ENCODE measurements around the gene ABHD16A.

Gene ABHD16A

DNA sequence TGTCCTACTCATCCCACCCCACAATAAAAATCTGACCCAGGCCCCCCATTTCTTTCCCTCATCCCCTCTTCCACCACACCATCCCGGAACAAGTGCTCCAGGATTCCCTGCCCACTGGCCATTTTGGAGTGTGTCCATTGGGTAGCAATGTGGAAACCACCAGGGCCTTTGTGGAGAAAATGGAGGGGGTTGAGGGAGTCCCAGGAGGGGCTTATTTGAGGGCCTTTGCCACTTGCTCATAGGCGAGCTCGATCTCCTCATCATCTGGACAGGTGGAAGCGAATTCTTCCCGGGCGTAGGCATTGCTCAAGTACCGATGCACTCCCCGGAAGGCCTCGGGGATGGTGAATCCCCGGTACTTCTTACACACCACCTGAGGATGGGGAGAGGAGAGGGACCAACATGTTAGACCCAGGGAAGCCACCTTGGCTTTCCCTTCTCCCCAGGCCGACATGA, 27.5 kb upstream of the ABHD16A start:
- no peak for DNase-seq (ENCODE audit: low spot score)

DNA sequence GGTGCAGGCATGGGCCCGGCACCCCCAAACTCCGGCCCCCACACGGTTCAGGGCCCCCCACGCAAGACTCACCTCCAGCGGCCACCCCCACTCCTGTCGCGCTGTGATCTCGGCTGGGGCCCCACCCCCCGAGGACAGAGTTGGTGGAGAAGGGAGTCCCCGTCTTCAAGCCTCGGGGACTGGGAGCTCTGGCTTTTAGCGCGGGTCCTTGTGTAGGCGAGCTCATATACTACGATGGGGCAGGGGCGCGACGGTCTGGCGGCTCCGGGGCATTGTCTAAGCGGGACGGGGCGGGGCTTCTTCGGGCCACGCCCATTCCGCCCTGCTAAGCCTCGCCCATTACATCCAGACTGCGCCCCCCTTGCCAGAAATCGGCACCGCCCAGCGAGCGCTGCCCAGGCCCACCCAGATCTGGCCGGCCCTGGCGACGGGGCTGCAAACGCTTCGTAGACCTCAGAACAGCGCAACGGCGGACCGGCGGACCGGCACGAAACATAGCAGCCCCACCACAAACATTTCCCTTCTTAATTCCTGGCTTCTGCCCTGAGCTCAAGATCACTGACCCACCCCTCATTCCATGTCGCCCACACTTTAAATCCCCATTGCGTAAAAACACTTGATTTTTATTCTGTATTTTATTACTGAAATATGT, 27.0 kb upstream of the ABHD16A start:
- DNase-seq (ENCODE audit: low spot score): no peak

DNA sequence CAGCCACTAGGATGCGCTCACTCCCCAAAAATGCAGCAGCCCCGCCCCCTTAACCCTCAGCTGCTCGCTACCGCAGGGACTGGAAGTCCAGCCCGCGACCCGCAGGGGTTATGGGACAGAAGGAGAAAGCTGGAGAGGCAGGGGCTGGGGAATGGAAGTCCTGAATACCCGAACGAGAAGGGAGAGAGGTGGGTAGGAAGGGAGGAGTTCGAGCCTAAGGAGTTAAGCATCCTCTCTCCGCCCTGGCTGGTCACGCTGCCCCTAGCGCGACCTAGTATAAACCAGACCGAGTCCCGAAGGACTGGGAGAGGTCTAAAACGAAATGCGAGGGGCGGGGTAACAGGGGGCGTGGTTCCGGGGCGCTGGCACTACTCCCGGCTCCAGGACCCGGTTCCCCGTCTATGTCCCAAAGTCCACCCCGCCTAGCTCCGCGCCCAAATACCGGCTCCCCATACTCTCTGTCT, 26.4 kb upstream of the ABHD16A start:
- no peak for DNase-seq (ENCODE audit: low spot score)

DNA sequence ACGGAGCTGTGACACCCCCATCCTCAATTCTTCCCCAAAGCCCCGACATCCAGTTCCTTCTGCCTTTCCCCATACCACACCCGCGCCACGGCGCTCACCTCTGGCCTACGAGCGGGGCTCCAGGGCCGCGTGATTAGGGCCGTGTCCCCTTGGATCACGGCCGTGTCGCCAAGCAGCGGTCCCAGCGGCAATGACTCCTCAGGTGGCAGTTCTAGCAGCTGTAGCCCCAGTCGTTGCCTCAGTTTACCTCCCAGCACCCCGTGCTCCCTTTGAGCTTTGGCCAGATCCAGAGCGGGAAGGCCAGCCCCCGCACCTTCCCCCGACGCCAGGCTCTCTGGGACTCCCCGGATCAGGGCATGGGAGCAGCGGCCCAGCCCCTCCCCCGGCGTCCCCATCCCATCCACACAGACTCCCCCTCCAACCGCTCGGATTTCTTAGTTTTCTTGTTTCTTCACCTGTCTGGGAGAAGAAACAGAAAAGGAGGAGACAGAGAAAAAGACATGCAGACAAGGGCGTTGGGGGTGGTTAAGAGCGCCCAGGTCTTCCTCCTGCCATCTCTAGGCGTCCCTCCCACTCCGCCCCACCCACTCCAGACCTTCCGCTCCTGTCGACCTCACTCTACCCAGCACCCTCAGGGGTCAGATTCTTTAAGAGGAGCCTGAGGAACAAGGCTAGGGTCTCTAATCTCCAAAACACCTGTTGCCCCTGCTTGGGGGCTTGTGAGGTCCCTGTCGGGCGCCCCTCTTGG, 25.8 kb upstream of the ABHD16A start, which contains the start of gene DDAH2:
TSS of gene DDAH2 (minus strand) at position 533 of the 748 bp plus-strand sequence. CDS start at position 395, 138 bp downstream.
- DNase-seq (ENCODE audit: low spot score): no peak

DNA sequence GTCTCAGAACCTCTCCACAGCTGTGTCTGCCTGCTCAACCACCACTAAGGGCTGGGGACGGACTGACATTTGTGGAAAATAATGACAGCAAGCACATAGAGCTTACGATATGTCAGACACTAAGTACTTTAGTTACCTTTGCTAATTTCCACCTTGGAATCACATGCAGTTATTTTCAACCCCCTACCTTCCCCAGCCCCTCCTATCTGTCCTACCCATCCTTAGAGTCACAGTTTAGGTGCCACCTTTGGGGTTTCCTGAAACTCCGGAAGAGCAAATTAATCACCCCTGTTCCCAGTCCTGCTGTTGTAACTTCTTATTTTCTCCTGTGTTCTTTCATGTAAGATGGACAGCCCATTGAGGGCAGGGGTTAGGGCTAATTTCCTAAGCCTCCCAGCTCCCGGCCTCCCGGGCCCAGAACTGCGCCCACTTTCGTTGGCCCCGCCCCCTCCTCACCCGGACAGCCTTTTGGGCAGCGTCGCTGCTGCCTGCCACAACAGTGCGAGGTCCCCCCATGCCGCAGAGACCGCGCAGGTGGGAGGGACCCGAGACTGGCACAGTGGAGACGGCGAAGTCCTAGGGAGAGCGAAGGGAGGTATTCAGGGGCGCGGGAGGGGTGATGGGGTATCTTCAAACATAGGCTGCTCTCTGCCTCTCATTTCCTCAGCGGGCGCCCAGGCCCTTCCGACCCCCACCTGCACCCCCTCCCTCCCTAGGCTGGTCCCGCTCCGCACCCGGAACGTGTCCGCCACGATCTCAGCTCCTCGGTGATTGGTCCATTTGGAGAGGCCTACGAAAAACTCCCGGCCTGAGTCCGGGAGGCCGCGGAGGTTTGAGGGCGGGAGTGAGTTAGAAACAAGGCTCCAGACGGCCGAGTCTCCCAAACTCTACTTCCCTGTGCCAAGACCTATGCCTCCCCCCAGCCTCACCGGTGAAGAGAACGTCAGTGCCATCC, 24.9 kb upstream of the ABHD16A start:
- DNase-seq (ENCODE audit: low spot score): no peak

DNA sequence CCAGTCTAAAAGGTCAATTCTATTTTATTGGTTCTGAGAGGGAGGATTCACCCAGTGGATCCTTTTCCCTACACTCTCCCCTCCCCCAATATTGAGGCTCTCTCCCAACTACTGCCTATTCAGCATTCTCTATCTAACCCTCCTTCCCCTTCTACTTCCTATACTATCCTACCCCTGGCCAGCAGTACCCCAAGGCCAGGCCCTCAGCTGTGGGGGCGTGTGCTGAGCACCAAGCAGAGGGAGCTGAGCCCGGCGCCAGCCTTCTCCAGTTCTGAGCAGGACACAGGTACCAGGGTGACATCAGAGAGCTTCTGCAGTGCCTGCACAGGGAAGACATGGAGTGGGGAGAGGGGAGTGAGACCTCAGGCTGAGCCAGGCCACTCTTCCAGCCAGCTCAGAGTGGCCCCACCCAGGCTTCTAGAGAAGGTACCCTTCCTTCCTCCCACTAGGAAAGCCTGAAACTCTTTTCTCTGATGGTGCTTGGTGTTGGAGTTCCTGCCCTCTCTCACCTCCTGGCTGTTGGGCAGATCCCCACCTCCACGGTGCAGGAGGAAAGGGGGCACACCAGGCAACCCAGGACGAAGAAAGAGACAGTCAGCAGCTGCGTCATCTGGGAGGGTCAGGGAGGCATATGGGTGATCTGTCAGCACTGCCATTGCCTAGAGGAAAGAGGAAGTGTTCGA, 24.1 kb upstream of the ABHD16A start:
- DNase-seq (ENCODE audit: low spot score): no peak

DNA sequence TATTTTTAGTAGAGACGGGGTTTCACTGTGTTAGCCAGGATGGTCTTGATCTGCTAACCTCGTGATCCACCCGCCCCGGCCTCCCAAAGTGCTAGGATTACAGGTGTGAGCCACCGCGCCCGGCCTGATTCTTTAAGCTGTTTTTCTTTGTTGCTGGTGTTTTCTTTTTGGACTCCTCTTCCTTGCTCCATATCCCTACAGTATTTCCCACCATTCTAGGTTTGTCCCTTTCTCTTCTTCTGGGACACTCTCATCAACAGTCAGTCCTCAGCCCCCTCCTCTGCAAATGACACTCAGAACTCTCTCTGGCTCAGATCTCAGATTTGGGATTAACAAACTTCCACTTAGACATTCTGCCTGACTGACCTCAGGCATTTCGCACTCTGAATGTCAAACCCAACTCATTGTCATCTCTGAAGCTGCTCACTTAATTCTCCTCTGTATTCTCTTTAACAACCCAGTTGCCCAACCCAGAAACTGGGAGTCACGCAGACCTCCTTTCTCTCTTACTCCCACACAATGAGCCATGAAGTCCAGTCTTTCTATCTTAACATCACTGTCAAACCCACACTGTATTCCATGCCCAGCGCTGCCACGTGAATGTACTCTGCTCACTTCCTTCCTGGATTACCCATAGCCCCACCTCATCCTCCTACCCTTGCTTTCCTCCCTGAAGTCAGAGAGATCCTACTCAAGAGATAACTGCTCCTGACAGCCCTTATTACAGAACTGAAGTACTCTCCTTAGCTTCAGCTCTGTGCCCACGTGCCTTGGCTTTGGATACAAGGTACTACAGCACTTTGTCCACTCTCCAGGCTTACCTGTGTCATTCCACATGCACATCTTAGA, 22.6 kb upstream of the ABHD16A start:
- no peak for DNase-seq (ENCODE audit: low spot score)

DNA sequence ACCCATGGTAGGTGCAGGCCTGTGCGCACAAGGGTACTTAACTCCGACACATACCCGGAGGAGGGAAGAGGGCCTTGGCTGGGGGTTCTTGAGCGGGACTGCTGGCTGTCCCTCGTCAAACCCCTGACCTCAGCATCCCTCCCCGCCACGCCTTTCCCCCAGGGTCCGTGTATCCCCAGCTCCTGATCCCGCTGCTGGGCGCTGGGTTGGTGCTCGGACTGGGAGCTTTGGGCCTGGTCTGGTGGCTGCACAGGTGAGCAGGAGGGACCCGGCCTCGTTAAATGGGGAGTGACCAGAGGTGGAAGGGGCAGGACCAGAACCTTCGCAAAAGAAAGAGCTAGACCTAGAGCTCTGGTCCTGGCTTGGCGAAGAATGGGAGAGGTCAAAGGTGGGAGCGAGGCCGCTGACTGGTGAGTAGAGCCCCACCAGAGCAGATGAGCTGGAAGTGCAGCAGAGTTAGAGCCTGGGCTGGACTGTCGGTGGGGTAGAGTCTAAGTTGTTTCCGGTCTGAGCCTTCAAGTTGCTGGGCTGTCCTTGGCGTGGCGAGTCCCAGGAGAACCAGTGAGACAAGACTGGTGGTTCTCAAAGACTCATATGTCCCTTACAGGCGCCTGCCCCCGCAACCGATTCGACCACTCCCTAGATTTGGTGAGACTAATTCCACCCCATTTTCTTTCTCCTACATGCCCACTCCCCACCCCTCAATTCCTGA, 21.0 kb upstream of the ABHD16A start:
- DNase-seq (ENCODE audit: low spot score): no peak

DNA sequence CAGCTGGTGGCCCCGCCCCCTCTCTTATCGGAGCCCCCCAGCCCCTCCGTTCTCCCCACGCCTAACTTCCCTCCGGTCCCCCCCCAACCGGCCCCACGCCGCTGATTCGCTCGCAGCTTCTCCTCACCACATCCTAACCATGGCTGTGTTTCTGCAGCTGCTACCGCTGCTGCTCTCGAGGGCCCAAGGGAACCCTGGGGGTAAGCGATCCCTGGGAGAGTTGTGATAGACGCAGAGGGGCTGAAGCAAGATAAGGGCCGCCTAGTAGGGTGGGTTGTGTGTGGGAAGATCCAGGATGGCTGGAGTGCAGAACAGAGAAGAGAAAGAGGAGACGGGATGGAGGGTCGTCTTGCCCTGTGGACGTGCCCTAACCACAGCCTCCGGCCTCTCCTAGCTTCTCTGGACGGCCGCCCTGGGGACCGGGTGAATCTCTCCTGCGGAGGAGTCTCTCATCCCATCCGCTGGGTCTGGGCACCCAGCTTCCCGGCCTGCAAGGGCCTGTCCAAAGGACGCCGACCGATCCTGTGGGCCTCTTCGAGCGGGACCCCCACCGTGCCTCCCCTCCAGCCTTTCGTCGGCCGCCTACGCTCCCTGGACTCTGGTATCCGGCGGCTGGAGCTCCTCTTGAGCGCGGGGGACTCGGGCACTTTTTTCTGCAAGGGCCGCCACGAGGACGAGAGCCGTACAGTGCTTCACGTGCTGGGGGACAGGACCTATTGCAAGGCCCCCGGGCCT, 20.3 kb upstream of the ABHD16A start, which contains the start of gene MPIG6B:
TSS of gene MPIG6B (plus strand) at position 129 of the 735 bp plus-strand sequence. CDS start at position 140, 11 bp downstream.
- no peak for DNase-seq (ENCODE audit: low spot score)

DNA sequence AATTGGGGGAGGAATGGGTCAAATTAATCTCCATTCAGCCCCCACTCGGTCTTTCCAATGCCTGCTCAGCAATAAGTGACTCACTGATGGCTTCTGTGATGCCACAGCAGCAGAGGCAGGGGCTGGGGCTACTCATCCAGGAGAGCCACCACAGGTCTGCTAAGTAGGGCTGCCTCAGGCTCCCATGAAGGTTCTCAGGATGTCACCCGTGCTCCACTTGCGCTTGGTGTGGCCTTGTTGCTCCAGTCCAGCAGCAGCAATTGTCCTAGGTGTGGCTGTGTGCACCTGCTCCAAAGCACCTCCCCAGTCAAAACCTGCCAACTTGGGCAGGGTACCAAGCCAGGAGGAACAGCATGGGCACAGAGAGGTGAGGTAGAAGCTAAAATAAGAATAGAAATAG, 19.0 kb upstream of the ABHD16A start:
- DNase-seq (ENCODE audit: low spot score): no peak

DNA sequence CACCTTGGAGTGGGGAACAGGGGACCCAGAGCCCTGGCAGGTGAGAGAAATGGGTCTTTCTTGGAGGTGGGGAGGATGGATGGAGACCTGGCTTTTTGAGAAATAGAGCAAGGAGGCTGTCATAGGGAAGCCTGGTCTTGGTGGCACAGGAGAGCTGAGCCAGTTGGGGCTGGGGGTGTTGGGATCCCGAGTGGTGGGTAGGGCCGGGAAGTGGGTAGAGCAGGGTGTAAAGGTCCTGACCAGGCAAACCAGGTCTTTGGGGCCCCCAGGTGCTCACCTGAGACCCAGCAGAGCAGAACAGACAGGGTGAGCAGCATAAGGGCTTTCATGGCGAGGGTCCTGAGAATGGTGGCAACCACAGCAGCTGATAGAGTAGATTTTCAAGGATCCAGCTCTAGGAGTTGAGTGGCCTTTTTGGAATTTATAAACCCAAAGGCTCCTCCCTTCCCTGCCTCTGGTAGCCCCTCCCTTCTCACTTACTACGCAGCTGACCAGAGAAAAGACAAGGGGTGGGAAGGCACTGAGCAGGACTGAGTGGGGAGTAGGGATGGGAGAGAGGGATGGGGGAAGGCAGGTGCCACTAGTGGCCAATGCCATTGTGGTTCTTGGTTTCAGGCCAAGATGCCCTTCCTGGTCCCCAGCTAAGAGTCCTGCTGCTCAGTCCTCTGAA, 18.4 kb upstream of the ABHD16A start, which contains the start of gene LY6G6C:
TSS of gene LY6G6C (minus strand) at position 396 of the 670 bp plus-strand sequence. CDS start at position 329, 67 bp downstream.
- DNase-seq (ENCODE audit: low spot score): no peak

DNA sequence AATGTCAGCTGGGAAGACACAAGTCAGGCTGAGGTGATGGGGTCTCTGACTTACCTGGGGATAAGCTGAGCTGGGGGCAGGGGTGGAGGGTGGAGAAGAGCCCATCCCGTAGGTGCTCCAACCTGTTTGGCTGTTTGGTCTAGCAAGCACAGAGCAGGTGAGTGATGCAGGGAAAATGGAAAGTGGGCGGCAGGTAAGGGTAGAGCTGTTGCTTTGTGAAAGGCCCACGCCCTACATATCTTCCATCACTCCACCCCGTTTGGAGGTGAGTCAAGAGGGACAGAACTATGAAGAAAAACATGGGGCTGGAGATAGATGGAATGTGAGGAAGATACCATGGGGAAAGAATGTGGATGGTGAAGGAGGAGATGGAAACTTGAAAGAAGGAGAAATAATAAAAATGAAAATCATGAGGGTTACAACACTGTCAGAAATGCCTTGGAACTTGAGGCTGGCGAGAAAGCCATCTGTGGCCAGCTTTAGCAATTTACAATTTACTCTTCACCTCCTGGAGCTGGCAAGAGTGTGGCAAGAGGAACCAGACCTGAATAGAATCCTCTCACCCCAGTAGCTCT, 17.2 kb upstream of the ABHD16A start:
- DNase-seq (ENCODE audit: low spot score): no peak

DNA sequence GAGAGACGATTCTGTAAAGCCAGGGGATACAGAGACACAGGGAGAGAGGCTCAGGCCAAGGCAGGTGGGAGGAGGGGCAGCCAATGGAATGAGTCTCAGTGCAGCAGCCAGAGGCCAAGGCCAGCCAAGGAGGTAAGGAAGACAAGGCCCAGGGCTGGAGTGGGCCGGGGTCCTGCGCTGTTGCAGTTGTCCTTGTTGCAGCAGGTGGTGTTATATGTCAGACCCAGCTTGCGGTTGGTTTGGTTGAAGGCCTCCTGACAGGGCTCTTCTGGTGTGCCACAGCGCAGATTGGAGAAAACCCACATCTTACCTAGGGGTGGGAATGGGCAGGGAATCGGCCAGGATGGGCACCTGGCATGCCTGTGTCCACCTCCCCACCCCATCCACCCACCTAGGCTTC, 15.9 kb upstream of the ABHD16A start:
- no peak for DNase-seq (ENCODE audit: low spot score)

DNA sequence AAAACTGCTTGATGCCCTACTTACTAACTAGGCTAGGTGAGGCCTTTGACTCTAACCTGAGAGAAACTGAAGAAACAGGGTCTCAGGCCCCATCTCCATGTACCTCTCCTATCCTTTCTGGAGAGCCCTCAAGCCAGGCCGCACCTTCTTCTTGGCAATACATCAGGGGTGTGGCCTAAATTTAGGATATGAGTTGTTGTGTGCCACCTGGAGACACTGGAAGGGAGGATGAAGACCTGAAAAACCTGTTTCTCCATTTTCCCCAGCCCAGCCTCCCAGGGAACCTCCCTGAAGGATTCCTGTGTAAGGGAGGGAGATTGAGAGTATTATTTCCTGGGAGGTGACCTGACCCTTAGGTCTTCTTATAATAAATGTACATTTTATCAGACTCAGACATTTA, 15.1 kb upstream of the ABHD16A start:
- peak; percentile 78 for DNase-seq (ENCODE audit: low spot score)

DNA sequence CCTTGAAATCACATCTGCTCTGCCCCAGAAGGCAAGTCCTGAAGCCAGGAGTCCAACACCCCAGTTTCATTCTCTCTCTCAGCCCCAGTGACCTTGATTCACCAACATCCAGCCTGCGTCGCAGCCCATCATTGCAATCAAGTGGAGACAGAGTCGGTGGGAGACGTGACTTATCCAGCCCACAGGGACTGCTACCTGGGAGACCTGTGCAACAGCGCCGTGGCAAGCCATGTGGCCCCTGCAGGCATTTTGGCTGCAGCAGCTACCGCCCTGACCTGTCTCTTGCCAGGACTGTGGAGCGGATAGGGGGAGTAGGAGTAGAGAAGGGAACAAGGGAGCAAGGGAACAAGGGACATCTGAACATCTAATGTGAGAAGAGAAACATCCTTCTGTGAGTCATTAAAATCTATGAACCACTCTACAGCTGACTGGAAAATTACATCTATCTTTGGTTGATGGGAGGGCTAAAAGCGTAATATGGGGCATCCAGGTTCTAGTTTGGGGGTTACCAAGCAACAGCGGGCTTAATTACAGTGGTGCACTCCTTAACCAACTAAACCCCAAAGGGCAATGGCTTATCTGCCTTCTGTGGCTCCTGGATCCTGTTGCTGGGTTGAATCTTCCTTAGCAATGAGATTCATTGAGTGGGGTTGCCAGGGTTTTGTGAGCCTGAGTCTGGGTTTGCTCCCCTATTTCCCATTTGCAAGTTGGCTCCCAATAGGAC, 14.5 kb upstream of the ABHD16A start:
- no peak for DNase-seq (ENCODE audit: low spot score)

DNA sequence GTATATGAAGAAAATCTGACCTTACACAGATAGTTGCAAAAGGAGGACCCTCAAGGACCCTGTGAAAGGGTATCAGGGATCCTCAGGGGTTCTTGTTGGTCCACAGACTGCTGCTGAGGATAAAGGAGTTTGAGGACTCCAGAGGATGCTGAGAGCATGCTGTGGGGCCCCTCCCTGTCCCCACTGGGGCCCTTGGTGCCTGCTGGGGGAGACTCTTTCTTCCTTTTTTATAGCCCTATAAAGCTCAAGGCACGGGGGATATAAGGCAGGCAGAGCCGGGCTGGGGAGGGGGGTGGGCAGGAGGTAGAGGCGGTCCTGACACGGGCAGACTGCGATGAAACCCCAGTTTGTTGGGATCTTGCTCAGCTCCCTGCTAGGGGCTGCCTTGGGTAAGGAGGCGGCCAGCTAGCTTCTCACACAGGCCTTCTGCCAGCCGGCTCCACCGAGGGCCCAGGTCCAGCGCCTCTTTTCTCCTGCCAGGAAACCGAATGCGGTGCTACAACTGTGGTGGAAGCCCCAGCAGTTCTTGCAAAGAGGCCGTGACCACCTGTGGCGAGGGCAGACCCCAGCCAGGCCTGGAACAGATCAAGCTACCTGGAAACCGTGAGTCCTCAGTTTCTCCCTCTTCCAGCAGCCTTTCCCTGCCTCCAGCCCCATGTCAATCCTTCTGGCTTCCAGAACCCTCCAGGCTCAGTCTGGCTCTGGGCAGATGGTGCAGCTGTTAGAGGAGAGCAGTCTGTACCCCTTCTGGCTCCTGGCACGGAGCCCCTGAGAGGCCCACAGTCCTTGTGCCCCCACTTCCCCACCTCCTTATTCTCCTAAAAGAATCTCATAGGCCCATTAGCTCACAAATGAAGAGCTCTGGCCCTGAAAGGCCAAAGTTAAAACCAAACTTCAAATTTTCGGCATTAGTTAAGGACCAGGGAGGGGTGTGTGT, 12.2 kb upstream of the ABHD16A start, which contains the start of gene LY6G6D:
TSS of gene LY6G6D (plus strand) at position 327 of the 937 bp plus-strand sequence. CDS start at position 335, 8 bp downstream.
- DNase-seq (ENCODE audit: low spot score): no peak

Data from LoVo (cell line).